ENCODE data around the gene FAM120A.
A peak's percentile ranks its signal among the peaks of the same experiment; 100 is the strongest.

Gene FAM120A

DNA sequence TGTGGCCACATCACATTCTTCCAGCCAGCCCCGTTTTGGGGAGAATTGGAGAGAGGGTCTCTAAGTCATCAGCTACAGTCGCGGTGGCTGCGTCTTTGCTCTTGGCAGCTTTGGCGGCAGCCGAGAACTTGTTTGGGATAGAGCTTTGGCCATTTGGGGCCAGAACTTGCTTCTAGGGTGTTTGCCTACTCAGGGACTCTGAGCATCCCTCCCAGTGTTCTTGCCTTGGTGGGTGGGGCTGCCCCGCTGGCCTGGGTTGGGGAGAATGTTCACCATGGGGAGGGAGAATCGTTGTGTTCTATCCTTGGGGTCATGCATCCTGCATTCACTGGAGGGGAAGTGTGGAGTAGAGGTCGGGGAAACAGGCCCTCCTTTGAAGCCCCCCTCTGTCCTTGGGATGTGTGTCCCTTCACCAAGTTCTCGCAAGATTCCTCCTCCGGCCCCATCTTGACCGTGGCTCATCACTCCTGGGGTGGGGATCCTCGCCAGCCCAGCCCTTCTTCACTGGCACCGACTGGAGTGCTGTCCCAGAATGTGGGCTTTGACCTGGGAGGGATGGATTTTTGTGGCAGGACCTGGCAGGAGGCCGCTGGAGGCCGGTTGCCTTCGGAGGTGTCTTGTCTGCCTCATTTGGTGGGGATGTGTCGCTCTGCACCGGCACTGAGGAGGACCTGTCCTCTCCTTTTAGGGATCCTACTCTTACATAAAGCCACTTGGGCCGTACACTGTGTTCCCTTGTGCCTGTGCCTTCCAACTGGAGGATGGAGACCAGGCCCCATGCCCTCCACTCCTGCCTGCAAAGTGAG lies 128.4 kb downstream of the FAM120A start:
- DNase-seq (ENCODE audit: low spot score): no peak

DNA sequence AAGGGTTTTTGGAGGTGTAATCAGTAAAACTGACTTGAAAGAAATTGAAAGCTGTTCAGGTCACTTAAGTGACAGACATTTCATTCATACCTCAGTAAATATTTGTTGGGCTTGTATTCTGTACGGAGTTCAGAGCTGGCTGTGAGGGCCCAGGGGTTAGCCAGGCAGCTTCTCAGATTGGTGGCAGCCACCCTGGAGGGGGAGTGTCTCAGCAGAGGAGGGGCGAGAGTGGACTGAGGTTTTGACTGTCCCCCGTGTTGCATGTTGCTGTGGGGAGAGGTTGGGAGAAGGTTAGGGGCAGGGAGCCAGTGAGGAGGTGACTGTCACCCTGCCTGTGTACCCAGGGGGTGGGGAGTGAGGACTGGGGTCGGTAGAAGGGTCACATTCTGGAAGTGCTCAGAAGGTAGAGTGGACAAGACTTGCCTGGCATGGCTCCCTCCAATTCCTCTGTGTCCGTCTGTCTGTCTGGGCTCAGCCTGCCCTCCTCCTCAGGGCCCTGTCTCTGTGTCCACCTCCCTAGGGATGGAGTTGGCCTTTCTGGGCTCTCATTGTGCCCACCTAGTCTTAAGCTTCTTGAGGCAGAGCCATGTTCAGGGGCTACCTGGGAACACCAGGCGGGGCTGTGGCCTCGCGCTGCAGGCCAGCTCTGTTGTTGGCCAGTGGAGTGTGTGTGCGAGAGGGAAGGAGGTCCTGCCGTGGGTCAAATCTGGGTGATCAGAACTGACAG lies 129.3 kb downstream of the FAM120A start:
- DNase-seq (ENCODE audit: low spot score): no peak

DNA sequence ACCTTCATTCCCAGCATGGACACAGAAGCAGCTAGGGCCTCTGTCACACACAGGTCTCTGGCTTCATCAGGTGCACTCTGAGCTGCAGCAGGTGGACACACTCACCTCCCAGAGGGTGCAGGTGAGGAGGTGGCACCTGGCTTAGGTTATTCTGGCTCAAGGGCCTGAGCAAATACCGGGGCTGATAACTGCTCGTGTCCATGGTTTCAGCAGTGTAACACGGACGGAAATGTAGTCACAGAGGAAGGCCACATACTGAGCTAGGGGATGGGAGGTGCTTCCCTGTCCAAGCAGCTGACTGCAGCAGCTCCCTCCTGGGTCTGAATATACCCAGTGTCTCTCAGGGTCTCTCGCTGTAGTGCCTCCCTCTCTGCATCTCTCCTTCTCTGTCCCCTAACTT lies 130.6 kb downstream of the FAM120A start:
- no peak for DNase-seq (ENCODE audit: low spot score)

DNA sequence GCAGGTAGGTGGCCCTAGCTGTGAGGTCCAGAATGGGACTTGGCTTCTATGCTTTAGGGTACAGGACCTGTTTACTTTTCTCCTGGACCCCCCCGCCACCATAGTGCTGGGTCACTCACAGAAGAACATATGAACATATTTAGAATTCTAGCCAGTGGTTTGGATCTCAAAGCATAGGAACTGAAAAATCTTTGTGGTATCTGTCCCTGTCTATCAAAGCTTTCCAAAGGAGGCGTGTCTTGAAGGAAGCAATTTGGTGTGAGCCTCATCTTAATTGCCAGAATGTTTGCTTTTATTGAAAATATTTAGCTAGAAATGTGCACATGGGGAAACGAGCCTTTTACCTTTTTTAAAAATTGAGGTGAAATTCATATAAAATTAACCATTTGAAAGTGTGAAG lies 131.1 kb downstream of the FAM120A start:
- DNase-seq (ENCODE audit: low spot score): no peak

DNA sequence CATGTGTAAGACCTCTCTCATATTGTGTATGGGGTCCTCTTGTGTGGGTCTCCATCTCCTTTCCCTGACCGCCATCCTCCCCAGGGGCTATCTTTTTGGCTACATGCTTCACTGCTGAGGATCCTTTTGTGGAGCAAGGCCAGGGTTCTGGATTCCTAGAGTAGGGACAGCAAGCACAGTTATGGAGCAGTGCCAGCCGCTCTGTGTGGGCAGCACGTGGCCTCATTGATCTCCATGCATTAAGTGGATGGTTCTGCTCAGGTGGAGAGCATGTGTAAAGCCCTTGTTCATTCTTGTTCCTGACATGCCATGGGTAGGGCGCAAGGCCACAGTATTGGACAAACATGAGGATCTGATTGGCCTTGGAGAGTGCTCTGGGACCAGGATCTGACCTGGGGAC lies 133.8 kb downstream of the FAM120A start:
- DNase-seq (ENCODE audit: low spot score): no peak

DNA sequence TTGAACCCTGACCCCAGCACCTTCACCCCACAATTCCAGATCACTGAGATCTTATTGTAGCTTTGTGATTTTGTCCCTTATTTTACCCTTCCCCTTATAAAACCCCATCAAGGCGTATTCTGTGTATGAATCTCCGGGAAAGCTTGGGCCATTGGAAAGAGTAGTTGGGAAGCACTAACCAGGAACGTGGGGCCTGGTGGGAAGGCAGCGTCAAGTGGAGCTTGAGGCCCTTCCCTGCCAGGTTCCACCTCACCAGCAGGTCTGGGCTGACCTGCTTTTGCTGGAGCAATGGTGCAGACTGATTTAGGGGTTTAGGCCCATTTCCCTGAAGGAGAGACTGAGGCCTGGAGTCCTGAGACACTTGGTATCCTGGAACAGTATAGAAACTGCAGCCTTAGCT lies 134.2 kb downstream of the FAM120A start:
- no peak for DNase-seq (ENCODE audit: low spot score)

DNA sequence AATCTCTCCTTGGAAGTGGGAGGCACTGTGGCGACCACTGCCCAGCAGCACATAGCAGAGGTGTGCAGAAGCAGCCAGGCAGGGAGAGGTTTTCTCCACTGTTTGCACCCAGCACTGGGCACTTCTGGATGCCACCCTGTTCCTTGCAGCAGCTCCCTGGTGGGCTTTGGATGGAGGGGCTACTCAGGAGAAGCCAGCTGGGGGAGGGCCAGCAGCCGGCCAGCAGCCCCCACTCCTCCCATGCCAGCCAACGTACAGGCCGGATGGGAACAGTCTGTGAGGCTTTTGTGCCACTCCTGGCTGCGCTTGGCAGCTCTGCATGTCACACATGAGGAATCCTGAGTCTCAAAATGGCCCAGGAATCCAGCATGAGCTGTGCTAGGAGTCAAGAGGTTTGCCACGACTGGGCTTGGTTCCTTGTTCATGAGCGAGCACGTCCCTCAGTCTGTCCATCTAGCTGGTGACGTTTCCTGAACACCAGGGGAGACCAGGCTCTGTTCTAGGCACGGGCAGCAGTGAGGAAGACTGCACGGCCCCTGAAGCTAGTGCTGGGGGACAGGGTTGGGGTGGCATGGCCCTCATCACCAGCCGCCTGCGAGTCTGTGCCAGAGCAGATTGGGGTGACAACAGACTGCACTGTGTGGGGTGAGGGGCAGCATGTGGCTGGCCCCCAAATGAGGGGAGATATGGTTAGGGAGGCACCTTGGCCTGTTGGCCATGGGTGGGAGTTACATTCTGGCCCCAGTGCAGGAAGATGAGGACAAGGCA lies 135.0 kb downstream of the FAM120A start:
- DNase-seq (ENCODE audit: low spot score): no peak

DNA sequence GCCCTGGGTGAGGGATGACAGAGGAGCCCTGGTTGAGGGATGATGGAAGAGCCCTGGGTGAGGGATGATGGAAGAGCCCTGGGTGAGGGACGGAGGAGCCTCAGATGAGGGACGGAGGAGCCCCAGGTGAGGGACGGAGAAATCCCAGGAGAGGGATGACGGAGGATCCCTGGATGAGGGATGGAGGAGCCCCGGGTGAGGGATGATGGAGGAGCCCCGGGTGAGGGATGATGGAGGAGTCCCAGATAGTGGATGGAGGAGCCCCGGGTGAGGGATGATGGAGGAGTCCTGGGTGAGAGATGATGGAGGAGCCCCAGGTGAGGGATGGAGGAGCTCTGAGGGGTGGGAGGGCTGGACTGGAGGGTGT lies 135.8 kb downstream of the FAM120A start:
- DNase-seq (ENCODE audit: low spot score): no peak

DNA sequence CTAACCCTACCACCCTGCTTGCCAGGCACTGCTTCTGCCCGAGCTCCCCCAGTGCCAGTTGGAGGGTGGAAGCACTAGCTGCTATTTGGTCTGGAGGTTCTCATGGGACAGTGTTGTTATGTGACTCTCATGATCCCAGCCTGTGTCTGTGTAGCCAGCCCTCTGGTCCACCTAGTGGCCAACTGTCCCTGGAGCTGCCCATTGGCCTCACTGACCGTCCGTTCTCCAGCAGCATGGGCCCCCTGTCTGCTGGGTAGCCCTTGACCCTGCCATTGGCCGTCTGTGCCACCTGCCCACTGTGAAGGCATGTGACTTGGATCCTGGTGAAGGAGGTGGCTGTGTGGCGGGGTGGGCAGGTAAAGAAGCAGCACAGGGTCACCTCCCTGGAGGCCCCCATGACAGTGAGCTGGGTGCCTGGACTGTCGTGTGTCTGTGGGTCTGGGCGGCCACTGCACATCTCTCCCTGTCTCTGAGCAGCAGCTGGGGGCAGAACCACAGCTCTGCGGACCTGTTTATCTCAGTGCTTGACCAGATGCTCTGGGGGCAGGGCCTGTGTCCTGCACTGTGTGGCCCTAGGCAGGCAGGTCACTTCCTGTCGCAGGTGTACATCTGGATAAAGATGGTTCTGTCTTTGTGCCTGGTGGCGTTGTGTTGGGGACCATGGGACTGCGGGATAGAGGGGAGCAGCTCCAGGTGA lies 136.3 kb downstream of the FAM120A start:
- no peak for DNase-seq (ENCODE audit: low spot score)

DNA sequence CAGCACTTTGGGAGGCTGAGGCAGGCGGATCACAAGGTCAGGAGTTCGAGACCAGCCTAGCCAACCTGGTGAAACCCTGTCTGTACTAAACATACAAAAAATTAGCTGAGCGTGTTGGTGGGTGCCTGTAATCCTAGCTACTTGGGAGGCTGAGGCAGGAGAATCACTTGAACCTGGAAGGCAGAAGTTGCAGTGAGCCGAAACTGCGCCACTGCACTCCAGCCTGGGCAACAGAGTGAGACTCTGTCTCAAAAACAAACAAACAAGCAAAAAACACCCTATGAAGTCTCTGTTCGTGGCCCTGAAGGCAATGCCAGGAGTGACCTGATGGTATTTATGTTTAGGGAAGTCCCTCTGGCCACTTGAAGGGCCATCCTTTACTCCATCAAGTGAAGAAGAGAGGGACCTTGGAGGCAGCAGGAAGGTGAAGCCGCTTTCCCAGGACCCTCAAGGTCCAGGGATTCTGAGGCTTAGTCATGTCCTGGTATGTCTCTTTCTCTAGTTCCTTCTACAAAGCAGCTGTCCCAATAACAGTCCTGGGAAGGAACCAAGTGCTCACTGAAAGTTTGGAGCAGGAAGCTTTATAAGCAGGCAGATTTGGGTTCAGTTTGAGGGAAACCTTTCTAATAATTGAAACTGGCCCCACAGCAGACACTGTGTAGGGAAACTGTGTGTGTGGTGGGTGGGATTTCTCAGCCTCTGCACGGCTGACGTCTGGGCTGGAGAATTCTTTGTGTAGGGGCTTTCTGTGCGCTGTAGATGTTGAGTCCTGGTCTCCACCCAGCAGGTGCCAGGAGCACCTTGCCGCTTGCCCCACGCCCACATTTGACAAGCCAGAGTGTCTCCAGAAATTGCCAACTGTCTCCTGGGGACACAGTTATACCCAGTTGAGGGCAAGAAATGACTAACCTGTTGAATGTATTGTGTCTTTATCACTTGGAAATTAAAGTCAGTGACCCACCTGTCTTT lies 137.4 kb downstream of the FAM120A start:
- DNase-seq (ENCODE audit: low spot score): no peak

DNA sequence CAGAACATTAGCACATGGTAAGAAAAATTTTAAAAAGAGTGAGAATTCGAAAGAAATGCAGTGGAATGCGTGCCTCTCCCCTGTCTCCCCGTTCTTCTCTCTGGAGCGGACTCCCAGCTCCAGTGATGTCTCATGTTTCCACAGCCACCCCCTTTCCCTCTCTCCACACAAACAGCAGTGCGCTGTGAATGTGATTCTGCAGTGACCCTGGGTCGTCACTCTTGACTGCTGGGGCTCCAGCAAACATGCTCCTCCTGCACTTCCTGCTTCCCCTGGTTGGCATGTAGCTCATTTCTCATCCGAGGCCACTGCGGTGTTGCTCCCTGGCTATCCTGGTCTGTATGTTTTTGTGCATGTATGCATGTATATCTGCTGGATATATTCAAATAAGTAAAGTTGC lies 138.2 kb downstream of the FAM120A start:
- DNase-seq (ENCODE audit: low spot score): peak; percentile 73

DNA sequence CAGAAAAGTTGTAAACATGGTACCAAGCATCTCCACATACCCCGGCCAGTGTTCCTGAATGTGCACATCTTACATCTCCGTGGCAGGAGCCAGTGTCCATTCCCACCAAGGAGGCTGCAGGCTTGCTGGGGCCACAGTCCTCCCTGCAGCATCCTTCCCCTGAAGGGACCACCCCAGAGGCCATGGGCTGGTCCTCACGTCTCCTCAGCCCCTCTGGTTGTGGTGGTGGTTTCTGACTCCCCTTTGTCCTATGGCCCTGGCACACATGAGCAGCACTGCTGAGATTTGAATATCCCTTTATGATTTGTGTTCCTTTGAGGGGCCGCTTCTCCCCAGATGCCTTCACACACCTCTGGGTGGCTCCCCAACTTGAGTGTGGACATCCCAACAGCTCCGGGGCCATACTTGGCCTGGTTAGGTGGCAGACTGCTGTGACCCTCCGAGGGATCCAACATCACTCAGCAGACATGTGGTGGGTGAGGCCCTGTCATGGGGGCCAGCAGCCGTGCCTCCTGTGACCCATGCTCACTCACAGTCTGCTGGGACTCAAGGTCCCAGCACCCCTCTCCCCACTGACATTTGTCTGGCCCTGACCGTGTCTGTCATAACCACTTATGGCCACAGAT lies 139.2 kb downstream of the FAM120A start:
- no peak for DNase-seq (ENCODE audit: low spot score)

DNA sequence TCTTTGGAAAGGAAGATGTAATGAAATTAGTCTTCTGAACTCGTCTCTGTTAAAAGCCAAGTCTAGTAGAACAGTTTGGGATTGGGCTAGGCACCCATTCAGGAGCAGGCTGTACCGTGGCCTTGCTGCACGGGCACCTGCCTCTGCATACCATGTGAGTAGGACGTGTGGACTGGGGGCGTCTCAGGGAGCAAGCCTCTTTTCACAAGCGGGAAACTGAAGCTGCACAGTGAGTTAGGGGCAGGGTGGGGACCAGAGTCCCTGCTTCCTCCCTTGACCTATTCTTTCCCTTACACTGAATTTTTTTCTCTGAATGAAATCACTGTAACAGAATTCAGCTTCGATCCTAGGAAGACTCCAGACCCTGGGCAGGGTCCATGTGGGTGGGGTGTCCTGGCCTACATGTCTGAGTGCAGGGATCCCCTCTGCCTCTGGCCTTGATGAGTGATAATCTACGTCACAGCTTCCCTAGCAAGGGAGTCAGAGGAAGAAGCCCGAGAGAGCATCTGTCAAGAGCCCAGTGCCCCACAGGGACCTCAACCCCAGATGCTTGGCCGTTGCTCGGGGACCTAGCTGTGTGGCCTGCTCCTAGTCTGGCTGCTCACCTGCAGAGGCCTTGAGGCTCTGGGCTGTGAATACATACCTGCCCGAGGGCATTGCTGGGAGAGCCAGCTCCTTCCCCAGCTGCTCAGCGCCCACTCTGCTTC lies 140.0 kb downstream of the FAM120A start:
- no peak for DNase-seq (ENCODE audit: low spot score)

DNA sequence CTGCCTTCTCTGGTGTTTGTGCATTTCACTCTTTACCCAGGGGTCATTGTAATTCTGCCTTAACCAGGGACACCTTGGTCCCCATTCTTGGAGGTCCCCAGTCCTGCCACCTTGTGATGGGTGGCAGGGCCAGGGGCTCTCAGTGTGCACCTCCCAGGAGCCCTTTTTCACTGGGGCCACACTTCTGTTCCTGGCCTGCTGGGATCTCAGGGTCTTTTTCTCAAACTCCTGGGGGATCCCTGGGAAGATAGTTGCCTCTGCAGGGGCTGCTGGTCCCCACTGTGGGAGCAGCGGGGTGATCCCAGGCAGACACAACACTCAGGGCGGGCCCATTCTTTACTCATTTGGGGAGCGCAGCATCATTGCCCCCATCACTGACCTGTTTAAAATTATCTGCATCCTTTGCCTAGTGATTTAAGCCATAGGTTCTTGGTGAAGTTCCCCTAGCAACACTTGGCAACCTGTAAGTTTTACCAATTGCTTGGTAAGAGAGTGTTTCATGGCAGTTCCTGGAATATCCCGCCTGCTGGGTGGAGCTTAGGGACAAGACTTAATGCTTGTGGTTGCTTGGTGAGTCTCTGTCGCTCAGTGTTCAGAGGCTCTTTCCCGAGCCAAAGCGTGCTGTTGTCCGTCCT lies 140.6 kb downstream of the FAM120A start:
- peak; percentile 45 for DNase-seq (ENCODE audit: low spot score)

DNA sequence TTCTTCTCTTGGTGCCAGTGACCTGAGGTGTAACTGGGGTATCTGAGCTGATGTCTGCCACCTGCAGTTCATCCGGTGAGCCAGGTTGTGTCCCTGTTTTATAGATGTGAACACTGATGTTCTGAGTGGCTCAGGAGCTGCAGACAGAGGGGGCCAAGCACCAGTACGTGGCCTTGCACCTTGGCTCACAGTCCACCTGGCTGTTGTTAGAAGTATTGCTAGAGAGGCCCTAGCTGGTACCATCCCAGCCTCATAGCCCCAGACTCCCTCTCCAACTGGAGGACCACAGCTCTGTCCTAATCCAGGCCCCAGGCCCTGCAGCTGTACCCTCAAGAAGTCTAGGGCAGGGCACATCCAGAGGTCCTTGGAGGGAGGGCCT lies 141.1 kb downstream of the FAM120A start:
- DNase-seq (ENCODE audit: low spot score): no peak

DNA sequence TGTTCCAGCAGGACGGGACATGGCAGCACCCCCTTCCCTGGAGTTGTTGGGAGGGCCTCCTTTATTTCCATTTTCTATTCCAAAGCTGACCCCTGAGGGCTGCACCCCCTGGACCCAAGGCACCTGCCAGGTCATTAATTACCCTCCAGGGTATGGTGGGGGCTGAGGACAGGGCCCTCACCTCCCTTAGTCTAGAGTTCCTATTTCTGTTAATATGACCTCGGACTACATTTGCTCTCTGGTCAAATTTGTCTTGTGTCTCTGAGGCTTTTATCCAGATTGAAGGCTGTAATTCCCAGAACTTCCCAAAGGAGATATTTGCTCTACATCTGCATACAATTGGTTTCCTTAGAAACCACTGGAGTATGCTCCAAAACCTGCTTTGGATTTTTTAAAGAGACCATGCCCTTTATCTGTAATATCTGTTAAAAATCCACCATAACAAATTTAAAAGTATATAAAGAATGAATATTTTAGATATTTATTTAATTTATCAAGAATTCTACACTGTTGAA lies 141.7 kb downstream of the FAM120A start:
- peak; percentile 44 for DNase-seq (ENCODE audit: low spot score)

DNA sequence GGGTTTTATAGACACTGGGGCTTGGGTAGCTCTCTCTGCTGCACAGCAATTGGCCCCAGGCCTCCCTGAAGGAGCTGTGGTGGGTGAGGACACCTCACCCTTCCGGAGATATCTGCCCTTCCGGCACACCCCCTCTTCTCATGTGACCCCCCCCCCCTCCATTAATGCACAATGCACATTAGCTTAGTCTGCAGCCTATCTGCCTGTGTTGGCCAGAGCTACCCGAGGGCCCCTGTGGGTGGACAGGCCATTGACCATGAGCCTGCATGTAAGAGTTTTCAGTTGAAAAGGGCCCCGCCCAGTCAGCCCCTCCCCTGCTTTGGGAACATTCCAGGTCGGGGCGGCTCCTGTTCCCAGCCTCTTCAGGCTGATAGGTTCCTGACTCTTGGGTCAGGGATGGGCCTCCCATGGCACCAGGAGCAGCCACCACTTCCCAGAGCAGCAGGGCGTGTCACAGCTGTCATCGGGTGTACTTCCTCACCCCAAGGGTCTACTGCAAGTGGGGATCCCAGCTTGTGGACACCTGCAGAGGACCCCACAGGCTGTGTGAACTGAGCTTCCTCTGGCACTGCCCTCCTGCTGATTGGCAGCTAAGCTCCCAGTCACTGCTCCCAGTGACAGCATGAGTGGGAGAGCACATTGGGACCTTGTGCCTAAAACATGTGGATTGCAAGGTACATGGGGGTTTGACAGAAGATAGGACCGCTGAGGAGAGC lies 142.7 kb downstream of the FAM120A start:
- peak; percentile 38 for DNase-seq (ENCODE audit: low spot score)

DNA sequence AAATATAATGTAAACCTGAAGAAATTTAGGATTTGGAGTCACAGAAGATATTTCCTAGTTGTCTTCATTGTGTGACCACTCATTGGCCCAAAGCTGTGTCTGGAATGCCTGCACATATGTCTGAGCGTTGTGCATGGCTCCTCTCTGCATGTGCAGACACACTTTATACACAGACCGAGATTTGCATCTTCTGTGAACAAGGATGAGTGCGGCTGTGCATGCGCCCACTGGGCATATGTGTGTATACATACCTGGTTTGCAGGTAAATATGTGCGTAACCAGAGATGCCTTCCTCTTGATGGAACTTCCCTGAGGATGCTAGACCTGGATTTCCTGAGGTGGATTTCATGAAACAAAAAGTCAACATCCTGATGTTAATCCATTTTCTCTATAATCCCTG lies 144.0 kb downstream of the FAM120A start:
- no peak for DNase-seq (ENCODE audit: low spot score)

Data from AG20443 (cell line).